HG03521 (cell line): ENCODE measurements around the gene ASB16.

Source experiments
- ATAC-seq: cut with Tn5 transposase; IDR thresholded peaks from one replicate; pipeline ENCODE4 v1.9.1; 2021; ENCODE audit warnings: mild to moderate bottlenecking, moderate library complexity; ENCODE audit not compliant: unreplicated experiment

Gene ASB16

GRCh38 chr17:44187131-44187899 is 16.8 kb downstream of the ASB16 start:
- ATAC-seq = peak; percentile 39

- no peak for ATAC-seq
Measured at GRCh38 chr17:44188576-44189403, 18.3 kb downstream of the ASB16 start.

GRCh38 chr17:44190481-44190880 is 20.0 kb downstream of the ASB16 start:
- ATAC-seq = no peak

- ATAC-seq = no peak
Measured at GRCh38 chr17:44191369-44191768, 20.9 kb downstream of the ASB16 start.

- no peak for ATAC-seq
Measured at GRCh38 chr17:44191941-44192496, 21.5 kb downstream of the ASB16 start.

- no peak for ATAC-seq
Measured at GRCh38 chr17:44192750-44193149, 22.2 kb downstream of the ASB16 start.

GRCh38 chr17:44193326-44194084 is 23.0 kb downstream of the ASB16 start:
- ATAC-seq = no peak

GRCh38 chr17:44197107-44197506 is 26.6 kb downstream of the ASB16 start:
- ATAC-seq = no peak

GRCh38 chr17:44197980-44198720 is 27.6 kb downstream of the ASB16 start:
- no peak for ATAC-seq

- peak; percentile 10 for ATAC-seq
Measured at GRCh38 chr17:44198721-44199552, 28.4 kb downstream of the ASB16 start.

GRCh38 chr17:44199553-44200477 is 29.3 kb downstream of the ASB16 start, which contains the start of gene ATXN7L3:
Gene ATXN7L3, minus strand, starts transcription at chr17:44199884. Its CDS starts 1,814 bp downstream, at chr17:44198070.
- peak; percentile 64 for ATAC-seq

- peak; percentile 4 for ATAC-seq
Measured at GRCh38 chr17:44200478-44201155, 30.1 kb downstream of the ASB16 start.

- no peak for ATAC-seq
Measured at GRCh38 chr17:44202756-44203155, 32.3 kb downstream of the ASB16 start.

GRCh38 chr17:44203731-44204440 is 33.4 kb downstream of the ASB16 start:
- no peak for ATAC-seq

- no peak for ATAC-seq
Measured at GRCh38 chr17:44204441-44204882, 34.0 kb downstream of the ASB16 start.

- no peak for ATAC-seq
Measured at GRCh38 chr17:44205962-44206824, 35.7 kb downstream of the ASB16 start.
